HG02798 (cell line): ENCODE measurements around the gene CD69.

Experiments
- ATAC-seq: cut with Tn5 transposase; IDR thresholded peaks from one replicate; pipeline ENCODE4 v1.9.1; 2021; ENCODE audit warnings: mild to moderate bottlenecking; ENCODE audit not compliant: unreplicated experiment, poor library complexity

The CD69 gene

DNA sequence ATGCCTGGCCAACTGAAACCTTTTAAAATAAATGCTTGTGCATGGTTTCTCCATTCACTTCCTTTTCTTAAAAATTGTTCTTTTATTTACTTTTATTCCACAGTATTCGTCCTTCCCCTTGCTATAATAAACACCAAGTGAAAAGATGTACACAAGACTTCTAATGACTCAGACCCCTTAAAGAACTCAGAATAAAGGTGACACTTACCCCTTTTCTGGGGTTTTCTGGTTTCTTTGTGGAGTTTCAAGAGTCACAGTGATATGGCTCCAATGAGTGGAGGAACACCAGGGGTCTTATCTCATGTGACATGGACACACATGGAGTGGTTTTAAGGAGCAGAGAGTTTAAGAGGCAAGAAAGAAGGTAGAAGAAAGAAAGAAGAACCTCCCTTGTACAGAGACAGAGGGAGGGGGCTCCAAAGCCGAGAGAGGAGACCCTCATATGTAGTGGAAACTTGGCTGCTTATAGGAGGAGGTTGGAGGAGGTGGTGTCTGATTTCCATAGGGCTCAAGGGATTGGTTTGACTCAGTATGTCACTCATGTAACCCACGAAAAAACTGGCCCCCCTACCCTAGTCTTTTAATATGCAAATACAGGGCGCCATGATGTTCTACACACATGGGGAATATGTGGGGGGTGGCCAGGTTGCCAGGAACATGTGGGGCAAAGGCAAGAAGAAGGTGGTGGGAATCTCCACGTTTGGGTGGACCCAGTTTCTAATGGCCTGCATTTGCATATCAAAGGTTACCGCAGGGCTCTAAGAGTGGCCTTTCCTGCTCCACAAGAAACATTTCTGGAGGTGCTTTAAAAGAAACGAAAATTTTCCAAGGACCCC, 22.1 kb upstream of the CD69 start:
- no peak for ATAC-seq

- no peak for ATAC-seq
Observed at GRCh38 chr12:9781360-9781759, 20.7 kb upstream of the CD69 start.

GRCh38 chr12:9779209-9779608, 18.5 kb upstream of the CD69 start:
- no peak for ATAC-seq

- no peak for ATAC-seq
Observed at GRCh38 chr12:9776781-9777180, 16.1 kb upstream of the CD69 start.

- no peak for ATAC-seq
Observed at GRCh38 chr12:9773216-9773877, 12.6 kb upstream of the CD69 start.

- no peak for ATAC-seq
Observed at GRCh38 chr12:9763025-9763424, 2.3 kb upstream of the CD69 start.

GRCh38 chr12:9762369-9762768, 1.7 kb upstream of the CD69 start:
- no peak for ATAC-seq

- no peak for ATAC-seq
Observed at GRCh38 chr12:9761419-9761781, 699 bp upstream of the CD69 start.

DNA sequence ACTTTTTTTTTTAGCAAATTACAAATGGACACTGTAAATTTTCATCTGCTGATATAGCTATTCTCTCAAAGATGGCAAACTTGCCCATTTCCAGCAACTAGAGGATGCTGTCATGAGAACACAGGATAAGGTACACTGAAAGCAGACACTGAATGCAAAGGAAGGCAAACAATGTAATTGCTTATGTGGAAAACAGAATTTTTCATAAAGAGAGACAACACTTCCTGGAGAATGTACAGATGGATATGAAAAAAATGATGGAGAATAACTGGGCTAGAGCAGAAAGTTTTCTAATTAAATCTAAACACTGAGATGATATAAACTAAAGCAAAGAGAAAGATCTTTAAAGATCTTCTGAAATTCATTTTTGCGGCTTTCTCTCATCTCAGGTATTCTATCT, 581 bp downstream of the CD69 start:
- no peak for ATAC-seq

DNA sequence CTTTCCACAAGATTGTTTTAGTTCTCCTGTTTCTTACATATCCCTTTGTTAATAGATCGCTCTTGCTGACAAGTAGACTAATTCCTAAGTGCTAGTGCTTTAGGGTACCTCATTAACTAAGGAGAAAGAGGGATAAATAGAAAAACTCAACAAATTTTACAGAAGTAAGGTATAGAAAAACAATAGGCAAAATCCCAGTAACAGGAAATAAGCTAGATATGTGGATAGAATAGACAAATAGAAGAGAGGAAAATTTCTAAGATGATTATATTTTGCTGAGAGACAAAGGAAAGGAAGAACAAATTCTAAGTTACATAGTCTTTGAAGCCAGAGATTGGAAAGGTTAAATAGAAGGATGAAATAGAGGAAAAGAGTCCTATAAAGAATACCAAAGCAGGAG, 1.0 kb downstream of the CD69 start:
- ATAC-seq: no peak

GRCh38 chr12:9758119-9758518, 2.6 kb downstream of the CD69 start:
- no peak for ATAC-seq

DNA sequence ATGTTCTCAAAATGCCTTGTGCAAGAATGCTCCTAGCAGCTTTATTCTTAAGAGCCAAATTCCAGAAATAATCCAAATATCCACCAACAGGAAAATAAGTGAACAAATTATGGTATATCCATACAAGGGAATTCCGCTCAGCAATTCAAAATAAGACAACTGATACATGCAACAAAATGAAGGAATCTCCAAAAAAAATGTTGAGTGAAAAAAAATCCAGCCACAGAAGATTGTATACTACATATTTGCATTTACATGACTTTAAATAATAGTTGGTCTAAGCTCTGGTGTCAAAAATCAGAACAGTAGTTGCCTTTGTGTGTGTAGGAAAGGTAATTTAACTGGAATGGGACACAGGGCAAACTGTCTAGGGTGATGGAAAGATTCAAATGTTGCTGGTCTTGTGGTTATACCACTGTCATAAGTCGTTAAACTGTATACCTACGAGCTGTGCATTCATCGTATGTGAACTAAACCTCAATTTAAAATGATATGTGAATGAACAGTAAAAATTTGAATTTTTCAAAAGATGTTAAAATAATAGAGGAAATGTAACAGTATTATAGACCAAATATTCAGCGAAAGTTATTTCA, 3.2 kb downstream of the CD69 start:
- ATAC-seq: no peak

DNA sequence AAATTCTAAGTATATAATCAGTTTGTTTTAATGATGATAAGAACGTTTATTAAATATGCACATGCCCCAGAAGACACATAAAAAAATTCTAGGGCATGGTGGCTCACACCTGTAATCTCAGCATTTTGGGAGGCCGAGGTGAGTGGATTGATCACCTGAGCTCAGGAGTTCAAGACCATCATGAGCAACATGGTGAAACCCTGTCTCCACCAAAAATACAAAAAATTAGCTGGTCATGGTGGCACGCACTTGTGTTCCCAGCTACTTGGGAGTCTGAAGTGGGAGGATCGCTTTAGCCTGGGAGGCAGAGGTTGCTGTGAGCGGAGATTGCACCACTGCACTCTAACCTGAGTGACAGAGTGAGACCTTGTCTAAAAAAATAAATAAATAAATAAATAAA, 4.0 kb downstream of the CD69 start:
- ATAC-seq: no peak

DNA sequence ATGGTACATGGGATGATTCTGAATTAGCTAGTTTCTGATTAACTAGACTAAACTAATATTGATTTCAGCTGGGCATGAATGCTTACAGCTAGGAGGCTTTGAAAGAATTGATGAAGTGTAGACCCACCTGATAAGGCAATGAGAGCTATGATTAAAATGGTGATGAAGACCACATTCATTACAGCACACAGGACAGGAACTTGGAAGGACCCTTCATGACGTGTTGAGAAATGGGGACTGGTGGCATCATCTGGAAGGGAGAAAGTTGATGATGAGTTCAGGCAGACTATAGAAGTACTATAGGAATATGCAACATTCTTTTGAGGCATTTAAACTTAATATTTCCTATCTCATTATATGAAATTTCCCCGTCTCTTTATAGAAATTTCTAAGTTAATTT, 4.5 kb downstream of the CD69 start:
- no peak for ATAC-seq

GRCh38 chr12:9755567-9755966, 5.1 kb downstream of the CD69 start:
- no peak for ATAC-seq

DNA sequence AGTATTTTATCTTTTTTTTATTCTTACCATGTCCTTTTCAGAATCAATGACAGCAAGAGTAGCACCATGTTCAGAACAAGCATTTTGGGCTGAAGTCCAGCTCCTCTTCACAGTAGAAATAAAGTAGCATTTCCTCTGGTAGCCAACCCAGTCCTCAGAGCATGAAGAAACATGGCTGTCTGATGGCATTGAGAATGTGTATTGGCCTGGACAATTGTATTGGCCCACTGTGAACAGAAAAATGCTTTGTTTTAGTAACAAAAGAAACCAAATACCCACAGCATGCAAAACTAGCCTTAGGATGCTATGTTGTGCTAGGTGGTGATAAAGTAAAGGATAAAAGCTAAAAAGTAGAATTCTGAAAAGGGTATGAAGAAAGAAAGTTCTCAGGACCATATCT, 5.7 kb downstream of the CD69 start:
- no peak for ATAC-seq

GRCh38 chr12:9754099-9754927, 6.4 kb downstream of the CD69 start:
- no peak for ATAC-seq

DNA sequence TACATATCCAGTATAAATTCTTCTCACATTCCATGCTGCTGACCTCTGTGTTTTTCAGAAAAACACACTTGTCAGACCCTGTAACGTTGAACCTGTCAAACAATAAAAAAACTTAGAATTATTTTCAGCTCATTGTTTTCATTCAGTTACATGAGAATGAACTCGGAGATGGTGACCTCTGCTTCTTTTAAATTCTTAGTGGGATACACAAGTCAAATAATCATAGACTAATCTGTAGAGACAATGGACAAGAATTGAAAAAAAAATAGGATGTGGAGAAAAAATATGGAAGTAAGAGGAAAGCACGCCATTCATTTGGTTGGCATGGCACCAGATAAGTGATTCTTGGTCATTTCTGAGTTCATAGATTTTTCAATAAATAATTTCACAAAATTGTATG, 7.2 kb downstream of the CD69 start:
- no peak for ATAC-seq

- ATAC-seq: no peak
Observed at GRCh38 chr12:9753073-9753472, 7.6 kb downstream of the CD69 start.

- no peak for ATAC-seq
Observed at GRCh38 chr12:9752145-9752933, 8.4 kb downstream of the CD69 start.
